ENCODE results near the gene WDR64.

WDR64 gene

GRCh38 chr1:241631674-241632073 lies 20.4 kb upstream of the WDR64 start:
- DNase-seq (ENCODE audit: low spot score), result no peak

- no peak for DNase-seq (ENCODE audit: low spot score)
These were observed 19.1 kb upstream of the WDR64 start for GRCh38 chr1:241632987-241633386.

- DNase-seq (ENCODE audit: low spot score), result no peak
These were observed 16.4 kb upstream of the WDR64 start for GRCh38 chr1:241635556-241636152.

DNA sequence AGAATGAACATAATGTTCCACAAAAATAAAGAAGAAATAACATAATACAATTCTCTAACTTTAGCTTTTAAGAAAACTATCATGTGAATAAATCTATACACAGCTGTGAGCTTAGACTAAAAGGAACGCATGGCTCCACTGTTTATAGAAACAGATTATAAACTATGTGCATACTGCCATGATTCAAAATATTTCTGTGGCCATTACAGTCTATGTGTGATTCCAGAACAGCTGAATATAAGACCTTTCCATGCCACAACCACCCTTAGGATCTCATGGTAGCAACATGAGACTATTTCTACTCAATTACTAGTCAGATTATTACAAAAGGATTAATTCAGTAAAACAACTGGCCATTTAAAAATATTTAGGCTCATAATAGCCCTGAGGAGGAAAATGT lies 15.8 kb upstream of the WDR64 start:
- DNase-seq (ENCODE audit: low spot score), result no peak

DNA sequence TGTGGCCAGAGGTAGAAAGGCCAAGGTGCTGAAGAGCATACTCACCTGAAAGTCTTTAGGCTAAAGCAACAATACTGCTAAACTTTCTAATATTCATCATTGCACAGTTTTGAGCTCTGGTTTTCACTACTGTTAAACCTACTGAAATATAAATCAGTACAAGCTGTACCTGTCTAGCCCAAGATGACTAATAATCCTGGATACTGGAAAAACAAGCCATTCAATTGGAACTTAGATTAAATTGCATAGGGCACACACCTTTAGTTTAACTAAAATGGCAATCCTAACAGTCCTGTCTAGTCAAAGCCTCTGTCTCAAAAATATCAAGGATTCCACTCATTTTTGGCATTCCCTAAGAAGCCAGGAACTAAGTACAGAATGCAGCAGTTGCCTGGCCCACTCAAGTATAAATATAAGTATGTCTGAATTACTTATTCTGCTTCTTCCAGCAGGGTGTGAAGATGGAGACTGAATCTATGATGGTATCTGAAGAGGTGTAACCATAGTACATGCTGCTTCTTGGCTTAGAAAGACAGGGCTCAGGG lies 15.0 kb upstream of the WDR64 start:
- no peak for DNase-seq (ENCODE audit: low spot score)

DNA sequence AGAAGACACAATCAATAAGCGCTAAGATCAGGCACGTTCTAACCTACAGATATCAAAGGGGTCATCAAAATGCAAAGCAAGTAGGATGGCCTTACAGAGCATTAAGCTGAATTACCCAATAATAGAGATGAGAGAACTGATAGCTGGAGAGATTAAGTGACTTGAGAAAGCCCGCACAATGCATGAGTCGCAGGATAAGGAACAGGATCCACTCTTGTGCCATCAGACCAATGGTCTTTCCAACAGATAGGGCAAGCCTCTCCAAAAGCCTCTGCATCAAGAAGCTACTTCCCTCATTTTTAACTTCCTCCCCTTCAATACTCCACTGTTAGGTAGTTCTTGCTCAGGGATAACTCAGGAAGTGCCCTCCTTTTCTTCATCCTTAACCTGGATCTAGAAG lies 14.5 kb upstream of the WDR64 start:
- DNase-seq (ENCODE audit: low spot score), result no peak

- DNase-seq (ENCODE audit: low spot score), result no peak
These were observed 13.9 kb upstream of the WDR64 start for GRCh38 chr1:241638099-241638682.

DNA sequence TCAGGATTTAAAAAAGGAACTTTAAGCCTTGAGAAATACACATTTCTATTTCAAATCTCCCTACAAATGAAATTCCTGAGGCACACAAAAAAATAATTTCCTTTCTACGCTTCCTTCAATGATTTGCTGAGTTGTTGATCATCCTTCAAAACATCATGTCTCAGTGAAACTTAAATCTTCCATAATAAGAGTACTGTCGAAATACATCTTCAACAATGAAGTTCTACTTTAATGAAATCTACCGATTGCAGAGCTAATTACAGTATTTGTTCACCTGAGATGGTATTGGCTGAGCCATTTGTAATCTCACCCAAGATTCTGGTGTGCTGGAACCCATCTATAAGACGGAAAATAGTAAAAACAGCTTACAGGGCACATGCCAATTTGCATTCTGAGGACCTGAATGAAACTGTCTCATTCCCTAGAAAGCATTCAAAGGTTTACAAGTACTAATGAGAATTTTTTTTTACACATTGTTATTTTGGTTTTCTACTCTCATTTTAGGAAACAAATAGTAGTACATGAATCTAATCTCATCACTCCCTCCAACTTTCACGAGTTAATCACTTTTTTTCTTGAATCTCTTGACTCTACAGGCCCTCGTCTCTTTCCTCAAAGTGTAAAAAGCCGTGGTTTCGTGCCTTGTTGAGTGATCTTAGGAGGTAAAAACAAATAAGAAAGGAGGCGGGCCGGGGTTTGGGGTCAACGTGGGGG lies 13.0 kb upstream of the WDR64 start:
- no peak for DNase-seq (ENCODE audit: low spot score)

DNA sequence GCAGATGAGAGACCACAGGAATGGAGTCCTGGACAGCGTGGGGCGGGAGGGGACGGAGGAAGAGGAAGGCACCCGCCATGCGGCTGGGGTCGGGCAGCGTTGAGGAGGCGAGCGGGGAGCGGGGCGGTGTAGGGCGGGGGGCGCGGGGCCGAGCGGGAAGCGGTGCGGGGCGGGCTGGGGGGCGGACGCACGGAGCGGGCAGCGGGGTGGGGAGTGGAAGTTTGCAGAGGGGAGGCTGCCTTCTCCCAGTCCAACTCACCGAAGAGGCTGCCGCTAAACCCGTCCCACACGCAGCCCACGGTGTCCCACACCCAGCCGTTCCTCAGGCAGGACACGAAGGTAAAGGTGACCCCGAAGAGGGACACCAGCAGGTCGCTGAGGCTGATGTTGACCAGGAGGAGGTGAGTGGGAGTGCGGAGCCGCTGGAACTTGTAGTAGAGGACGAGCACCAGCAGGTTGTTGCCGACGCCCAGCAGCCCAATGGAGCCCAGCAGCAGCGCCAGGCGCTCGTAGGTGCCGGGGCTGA lies 12.4 kb upstream of the WDR64 start:
- DNase-seq (ENCODE audit: low spot score), result no peak

DNA sequence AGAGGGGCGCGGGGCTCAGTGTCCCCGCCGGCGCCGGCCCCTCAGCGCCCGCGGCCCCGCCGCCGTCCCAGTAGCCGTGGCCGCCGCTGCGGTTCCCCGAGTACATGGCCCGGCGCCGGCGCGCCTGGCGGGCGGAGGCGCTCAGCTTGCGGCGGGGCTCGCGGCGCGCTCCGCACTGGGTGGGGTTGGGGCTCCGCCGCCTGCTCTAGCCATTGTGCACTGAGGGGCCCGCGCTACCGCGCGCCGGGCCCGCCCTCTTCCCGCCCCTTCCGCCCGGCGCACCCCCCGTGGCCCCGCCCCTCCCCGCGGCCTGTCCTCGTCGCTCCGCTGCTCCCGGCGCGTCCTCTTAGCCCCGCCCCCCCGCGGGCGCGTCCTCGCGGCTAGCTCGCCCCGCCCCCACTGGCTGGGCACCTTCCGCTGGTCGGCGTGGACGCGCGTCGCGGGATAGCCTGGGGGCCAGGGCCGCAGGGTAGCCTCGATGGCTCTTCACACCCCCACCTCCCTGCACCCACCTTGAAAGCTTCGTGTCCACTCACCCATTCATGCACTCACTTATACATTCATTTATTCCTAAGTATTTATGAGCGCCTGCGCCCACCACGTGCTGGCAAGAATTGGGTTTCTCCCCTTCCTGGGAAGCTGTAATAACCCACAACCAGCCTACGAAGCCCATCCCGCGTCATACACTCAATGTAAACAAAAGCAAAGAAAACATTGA lies 11.8 kb upstream of the WDR64 start, which contains the start of the genes CHML and OPN3:
CHML (minus strand) TSS at position 221 of the 718 bp plus-strand sequence. CDS start 4,603 bp downstream, outside the sequence.
OPN3 (minus strand) TSS at position 221 of the 718 bp plus-strand sequence; CDS start at position 106, 115 bp downstream.
- peak; percentile 94 for DNase-seq (ENCODE audit: low spot score)

GRCh38 chr1:241640867-241641622 lies 11.0 kb upstream of the WDR64 start:
- DNase-seq (ENCODE audit: low spot score), result peak; percentile 11

- no peak for DNase-seq (ENCODE audit: low spot score)
These were observed 10.1 kb upstream of the WDR64 start for GRCh38 chr1:241641773-241642592.

GRCh38 chr1:241642593-241642944 lies 9.5 kb upstream of the WDR64 start:
- DNase-seq (ENCODE audit: low spot score), result no peak

DNA sequence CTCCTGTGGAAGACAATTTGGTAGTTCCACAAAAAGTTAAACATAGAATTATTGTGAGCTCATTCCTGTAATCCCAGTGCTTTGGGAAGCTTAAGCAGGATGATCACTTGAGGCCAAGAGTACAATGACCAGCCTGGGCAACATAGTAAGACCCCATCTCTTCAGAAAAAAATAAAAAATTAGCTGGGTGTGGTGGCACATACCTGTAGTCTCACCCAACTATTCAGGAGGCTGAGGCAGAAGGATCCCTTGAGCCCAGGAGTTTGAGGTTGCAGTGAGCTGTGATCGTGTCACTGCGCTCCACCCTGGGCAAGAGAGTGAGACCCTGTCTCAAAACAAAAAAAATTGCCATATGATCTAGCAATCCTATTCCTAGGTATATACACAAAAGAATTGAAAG lies 7.8 kb upstream of the WDR64 start:
- no peak for DNase-seq (ENCODE audit: low spot score)

- no peak for DNase-seq (ENCODE audit: low spot score)
These were observed 6.9 kb upstream of the WDR64 start for GRCh38 chr1:241645199-241645598.

GRCh38 chr1:241646201-241646600 lies 5.9 kb upstream of the WDR64 start:
- DNase-seq (ENCODE audit: low spot score), result no peak

DNA sequence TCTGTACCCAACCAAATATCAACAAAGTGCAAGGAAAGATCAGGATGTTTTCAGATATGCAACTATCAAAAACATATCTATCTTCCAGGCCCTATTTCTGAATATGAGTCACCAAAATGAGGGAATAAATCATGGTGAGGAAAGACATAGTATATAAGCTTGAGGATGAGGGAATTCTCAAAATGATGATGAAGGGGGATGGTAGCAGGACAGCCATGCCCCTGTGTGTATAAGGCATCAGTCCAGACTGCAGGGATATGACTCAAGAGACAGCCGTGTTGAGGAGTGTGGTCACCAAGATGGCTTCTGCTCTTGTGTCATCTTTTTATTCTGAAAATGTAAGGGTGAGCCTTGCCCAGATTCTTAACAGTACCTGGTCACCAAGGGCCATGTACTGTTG lies 4.4 kb upstream of the WDR64 start:
- DNase-seq (ENCODE audit: low spot score), result no peak

DNA sequence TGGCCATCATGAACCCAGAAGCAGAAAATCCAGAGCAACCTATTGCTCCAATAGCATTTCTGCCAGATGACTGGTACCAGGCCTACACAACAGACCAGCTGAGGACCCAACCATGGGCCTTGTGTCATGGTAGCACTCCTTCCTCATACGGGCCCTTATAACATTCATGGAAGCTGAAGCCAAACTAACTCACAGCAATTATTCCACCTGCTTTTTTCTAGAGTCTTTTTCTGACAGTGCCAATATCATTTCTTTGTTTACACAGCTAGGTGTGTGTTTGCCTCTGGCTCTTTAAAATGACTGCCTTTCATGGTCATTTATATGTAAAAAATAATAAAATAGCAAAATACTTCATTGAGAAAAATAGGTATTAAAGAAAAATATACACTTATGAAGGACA lies 3.9 kb upstream of the WDR64 start:
- DNase-seq (ENCODE audit: low spot score), result no peak

GRCh38 chr1:241654019-241654418 lies 1.9 kb downstream of the WDR64 start:
- no peak for DNase-seq (ENCODE audit: low spot score)

DNA sequence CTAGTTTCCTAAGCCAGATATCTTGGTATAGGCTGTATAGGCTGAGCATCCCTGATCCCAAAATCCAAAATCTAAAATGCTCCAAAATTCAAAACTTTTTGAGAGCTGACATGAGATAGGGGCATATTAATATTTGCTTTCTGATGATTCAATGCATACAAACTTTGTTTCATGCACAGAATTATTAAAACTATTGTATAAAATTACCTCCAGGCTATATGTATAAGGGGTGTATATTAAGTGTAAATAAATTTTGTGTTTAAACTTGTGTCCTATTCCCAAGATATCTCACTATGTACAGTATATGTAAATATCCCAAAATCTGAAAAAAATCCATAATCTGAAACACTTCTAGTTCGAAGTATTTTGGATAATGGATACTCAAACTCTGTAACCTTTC lies 2.6 kb downstream of the WDR64 start:
- no peak for DNase-seq (ENCODE audit: low spot score)

All from putamen (tissue), 1 donor.